SK-N-MC (cell line): ENCODE measurements around the gene RGL1.

Experiments used
- DNase-seq: peaks from one replicate; pipeline ENCODE4 v3.0.0-alpha.2; 2011; ENCODE audit warnings: low read depth, low spot score
- H3K27ac ChIP-seq: fragments of 200-600 bp; sonication (generic); 2 replicates; pipeline ENCODE4 v1.5.1; 2016; ENCODE audit warnings: mixed run types
- H3K36me3 ChIP-seq: fragments of 200-600 bp; sonication (generic); 2 replicates; pipeline ENCODE4 v1.6.1; 2017; ENCODE audit warnings: antibody characterized with exemption, low read length, mixed read lengths; ENCODE audit not compliant: insufficient read depth
- H3K4me3 ChIP-seq: fragments of 200-600 bp; sonication (generic); 2 replicates; pipeline ENCODE4 v1.5.1; 2016
- H3K9ac ChIP-seq: fragments of 200-600 bp; sonication (generic); 2 replicates; pipeline ENCODE4 v1.8.0; 2017; ENCODE audit warnings: mixed run types, mixed read lengths; ENCODE audit not compliant: insufficient read length
- H3K9me3 ChIP-seq: fragments of 200-600 bp; sonication (generic); 2 replicates; pipeline ENCODE4 v1.6.1; 2017; ENCODE audit warnings: low read depth, mild to moderate bottlenecking, antibody characterized with exemption, low read length, moderate library complexity, mixed read lengths
- EZH2 ChIP-seq: fragments of 200-600 bp; sonication (generic); IDR thresholded peaks from one replicate; pipeline ENCODE4 v1.6.1; 2017; ENCODE audit warnings: antibody characterized with exemption
- FOXP2 ChIP-seq: optimal IDR thresholded peaks from 2 replicates; pipeline ENCODE3; 2011; ENCODE audit warnings: mild to moderate bottlenecking, moderate library complexity; ENCODE audit not compliant: insufficient read depth; ENCODE audit errors: extremely low read length, control extremely low read depth
- POLR2AphosphoS5 ChIP-seq: IDR thresholded peaks from 2 replicates; pipeline ENCODE4 v1.6.1; 2012; ENCODE audit warnings: mild to moderate bottlenecking, low read depth, low read length, borderline replicate concordance

The RGL1 gene

DNA sequence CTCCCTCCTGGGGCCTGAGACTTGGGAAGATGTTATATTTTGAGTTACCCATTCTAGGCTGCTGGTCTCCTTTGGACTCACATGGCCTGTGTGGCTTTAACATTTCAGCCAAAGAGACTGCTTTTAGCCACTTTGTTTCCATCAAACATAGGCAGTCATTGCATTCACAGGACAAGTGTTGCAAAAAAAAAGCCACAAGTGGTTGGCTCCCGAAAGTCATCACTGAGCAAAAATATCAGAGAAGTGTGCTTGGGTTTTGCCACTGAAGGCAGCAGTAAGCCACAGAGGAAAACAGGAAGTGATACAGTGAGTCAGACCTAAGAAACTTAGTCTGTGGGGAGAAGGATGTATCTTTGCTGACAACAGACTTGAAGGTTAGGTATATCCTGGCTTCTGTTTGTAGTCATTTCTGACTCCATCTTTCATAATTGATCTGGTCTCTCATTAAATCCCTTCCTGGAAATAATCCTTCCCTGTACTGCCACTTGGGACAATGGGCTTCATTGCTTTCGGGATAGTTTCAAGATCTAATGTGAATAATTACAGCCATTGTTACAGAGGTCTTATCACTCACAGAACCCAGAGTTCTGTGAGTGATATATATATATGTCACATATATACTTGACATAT lies 151.8 kb downstream of the RGL1 start:
- no peak overlapping the region for H3K9ac ChIP-seq
- no peak for TF ChIP-seq POLR2AphosphoS5
- TF ChIP-seq FOXP2 = no peak
- no peak for TF ChIP-seq EZH2
- no peak overlapping the region for H3K27ac ChIP-seq
- H3K4me3 ChIP-seq = no peak overlapping the region
- H3K9me3 ChIP-seq = no peaks in the 10 kb centered on the region
- H3K36me3 ChIP-seq = peaks cover 41% of the 10 kb centered on the region
- no peak for DNase-seq

DNA sequence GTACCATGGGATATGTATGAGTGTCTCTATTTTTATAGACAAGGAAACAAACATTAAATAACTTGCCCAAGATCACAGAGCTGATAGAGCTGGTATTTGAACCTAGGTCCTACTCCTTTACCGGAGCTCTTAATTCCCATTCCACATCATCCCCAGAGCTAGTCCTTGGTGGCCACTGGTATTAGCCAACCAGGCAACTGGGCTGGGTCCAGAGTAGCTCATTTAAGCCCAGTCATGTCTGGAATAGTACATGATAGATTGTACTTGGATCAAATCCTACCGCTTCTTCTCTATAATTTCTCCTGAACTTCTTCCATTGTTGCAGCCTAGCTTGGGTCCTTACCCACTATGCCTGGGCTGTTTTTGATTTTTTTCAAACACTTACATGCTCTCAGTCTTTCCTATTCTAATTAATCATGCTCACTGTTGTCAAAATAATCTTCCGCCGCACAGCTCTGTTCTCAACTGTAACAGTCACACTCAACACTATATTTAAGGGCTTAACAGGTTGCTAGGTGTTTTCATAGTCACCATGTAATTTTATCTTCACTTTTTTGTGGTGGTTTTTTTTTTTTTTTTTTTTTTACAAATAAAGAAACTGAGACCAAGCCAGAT lies 152.4 kb downstream of the RGL1 start:
- no peak overlapping the region for H3K4me3 ChIP-seq
- H3K36me3 ChIP-seq = peaks cover 37% of the 10 kb centered on the region
- no peak for DNase-seq
- H3K9me3 ChIP-seq = no peaks in the 10 kb centered on the region
- TF ChIP-seq EZH2 = no peak
- TF ChIP-seq POLR2AphosphoS5 = no peak
- no peak for TF ChIP-seq FOXP2
- H3K27ac ChIP-seq = no peak overlapping the region
- no peak overlapping the region for H3K9ac ChIP-seq

DNA sequence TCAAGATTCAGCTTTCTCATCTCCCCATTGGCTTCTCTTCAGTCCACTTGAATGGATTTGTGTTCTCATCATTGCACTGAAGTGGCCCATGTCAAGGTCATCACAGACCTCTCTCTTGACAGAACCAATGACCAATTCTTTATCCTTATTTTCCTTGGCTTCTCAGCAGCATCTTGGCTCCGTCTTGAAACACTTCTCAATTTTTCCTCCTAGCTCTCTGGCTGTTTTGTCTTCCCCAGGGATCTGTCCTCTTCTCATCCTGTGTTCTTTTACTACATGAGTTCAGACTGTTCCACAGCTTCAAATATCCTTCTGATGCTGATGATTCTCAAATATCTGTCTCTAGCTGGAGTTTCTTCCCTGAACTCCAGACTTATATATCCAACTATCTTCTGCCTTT lies 154.0 kb downstream of the RGL1 start:
- DNase-seq = no peak
- Histone ChIP-seq H3K9ac (no peak overlapping the region), H3K4me3 (no peak overlapping the region), H3K27ac (no peak overlapping the region), H3K9me3 (no peaks in the 10 kb centered on the region), H3K36me3 (peaks cover 39% of the 10 kb centered on the region)
- TF ChIP-seq FOXP2 (no peak), EZH2 (no peak), POLR2AphosphoS5 (no peak)

DNA sequence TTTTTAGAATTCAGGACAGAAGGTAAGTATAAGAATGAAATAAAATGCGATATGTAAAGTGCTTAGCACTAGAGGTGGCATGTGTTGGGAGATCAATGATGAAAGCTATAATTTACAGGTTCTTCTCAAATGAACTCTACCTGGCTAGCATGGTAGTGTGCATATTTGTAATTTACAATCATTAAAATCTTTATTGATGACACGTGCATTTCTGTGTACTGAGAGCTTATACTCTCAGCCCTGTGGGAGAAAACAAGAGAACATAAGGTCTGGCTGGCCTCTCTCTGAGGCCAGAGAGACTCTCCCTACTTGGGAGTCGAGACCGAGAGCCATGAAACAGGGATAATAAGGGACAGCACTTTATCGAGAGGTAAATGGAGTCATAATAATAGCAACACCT lies 156.2 kb downstream of the RGL1 start:
- Histone ChIP-seq H3K4me3 (no peak overlapping the region), H3K27ac (no peak overlapping the region), H3K9ac (no peak overlapping the region), H3K36me3 (peaks cover 53% of the 10 kb centered on the region), H3K9me3 (no peaks in the 10 kb centered on the region)
- DNase-seq = no peak
- TF ChIP-seq EZH2 (no peak), FOXP2 (no peak)

DNA sequence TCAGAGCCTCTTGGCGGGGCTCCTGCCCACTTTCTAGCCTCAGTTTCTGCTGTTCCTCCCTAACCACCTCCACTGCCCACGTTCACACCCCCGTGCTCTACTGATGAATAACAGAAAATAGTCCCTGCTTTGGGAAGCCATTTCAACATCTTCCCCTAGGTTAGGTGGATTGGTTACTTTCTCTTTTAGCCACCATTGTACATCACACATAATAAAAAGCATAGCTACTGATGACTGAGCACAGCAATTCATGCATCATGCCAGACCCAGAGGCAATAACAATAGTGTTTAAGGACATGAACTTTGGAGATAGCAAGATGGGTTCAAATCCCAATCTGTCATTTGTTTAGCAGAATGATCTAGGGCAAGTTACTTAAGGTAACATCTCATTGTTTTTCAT lies 158.0 kb downstream of the RGL1 start:
- Histone ChIP-seq H3K27ac (no peak overlapping the region), H3K4me3 (no peak overlapping the region), H3K36me3 (peaks cover 62% of the 10 kb centered on the region), H3K9ac (no peak overlapping the region), H3K9me3 (no peaks in the 10 kb centered on the region)
- TF ChIP-seq EZH2 = no peak
- TF ChIP-seq FOXP2 = no peak
- no peak for TF ChIP-seq POLR2AphosphoS5
- DNase-seq = no peak

DNA sequence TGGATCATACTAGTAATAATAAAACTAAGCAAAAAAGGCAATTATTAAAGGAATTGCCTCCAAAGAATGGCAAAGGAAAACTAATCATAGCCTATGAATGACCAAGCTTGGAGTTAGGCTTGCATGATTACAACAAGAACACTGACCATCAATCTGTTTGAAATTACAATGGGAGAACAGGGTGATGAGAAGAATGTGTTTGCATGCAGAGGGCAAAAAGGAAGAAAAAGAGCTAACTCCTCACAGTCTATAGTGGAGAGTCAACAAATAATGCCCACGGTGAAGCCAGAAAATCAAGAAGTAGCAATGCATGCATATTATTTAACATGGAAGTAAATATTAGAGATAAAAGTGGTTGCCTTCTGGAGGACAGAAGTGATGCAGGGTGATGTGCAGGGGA lies 160.8 kb downstream of the RGL1 start:
- H3K9me3 ChIP-seq = no peaks in the 10 kb centered on the region
- H3K9ac ChIP-seq = no peak overlapping the region
- H3K27ac ChIP-seq = no peak overlapping the region
- TF ChIP-seq FOXP2 = no peak
- no peak for TF ChIP-seq POLR2AphosphoS5
- no peak for TF ChIP-seq EZH2
- no peak for DNase-seq
- peaks cover 79% of the 10 kb centered on the region for H3K36me3 ChIP-seq
- H3K4me3 ChIP-seq = no peak overlapping the region

DNA sequence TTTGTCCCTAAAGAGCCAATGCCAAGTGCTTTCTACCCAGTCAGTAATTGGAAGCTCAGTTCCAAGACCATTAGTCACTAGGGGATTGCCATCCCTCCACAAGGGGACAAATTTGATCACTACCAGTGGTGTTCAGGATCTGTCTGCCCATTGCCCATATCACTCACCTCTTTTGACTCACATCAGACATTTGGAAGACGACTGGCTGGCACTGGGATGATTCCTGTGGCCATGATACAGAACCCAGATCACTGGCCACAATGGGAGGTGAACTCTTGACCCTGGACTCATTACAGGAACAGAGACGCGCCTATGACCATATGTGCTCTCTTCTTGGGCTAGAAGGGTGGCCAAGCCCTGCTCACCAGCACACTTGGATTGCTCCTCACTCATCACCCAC lies 161.6 kb downstream of the RGL1 start:
- no peak for TF ChIP-seq POLR2AphosphoS5
- no peak for TF ChIP-seq FOXP2
- no peak for TF ChIP-seq EZH2
- Histone ChIP-seq H3K27ac (no peak overlapping the region), H3K9me3 (no peaks in the 10 kb centered on the region), H3K36me3 (peaks cover 74% of the 10 kb centered on the region), H3K4me3 (no peak overlapping the region), H3K9ac (no peak overlapping the region)
- no peak for DNase-seq

DNA sequence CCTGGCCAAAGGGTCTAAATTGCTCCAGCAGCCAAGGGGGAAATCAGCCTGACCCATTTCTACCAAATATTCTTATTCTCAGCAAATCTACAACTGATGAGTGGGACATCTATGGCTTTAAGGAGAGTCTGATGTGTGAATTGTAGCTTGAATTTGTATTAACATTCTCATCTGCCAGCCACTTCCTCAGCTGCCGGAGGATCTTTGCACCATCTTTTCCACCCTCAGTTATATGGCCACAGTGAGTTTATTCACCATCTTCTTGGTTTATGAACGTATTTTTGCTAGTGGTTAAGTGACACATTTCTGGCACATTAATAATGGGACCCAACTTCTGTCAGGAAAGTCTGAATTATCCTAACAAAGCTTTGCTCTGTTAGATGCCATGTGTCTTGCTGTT lies 163.0 kb downstream of the RGL1 start:
- H3K36me3 ChIP-seq = peaks cover 73% of the 10 kb centered on the region
- H3K4me3 ChIP-seq = no peak overlapping the region
- no peaks in the 10 kb centered on the region for H3K9me3 ChIP-seq
- no peak overlapping the region for H3K27ac ChIP-seq
- no peak for TF ChIP-seq POLR2AphosphoS5
- no peak for TF ChIP-seq FOXP2
- TF ChIP-seq EZH2 = no peak
- DNase-seq = no peak
- H3K9ac ChIP-seq = no peak overlapping the region

DNA sequence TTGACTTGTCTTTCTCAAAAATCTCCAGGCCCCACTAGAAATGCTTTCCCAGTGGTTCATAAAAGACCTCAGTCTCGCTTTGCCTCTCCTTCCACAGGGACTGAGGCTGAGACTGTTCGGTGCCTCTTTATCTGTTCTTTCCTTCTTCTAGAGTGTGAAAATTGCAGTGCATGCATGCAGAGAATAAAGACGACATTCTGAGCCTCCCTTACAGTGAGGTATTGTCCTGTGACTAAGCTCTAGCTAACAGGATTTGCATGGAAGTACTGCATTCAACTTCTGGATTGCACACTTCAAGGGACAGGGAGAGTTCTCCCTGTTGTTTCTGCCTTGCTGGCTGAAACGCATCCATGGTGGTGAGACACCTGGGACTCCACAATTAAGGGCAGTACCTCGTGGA lies 163.5 kb downstream of the RGL1 start:
- DNase-seq = no peak
- no peaks in the 10 kb centered on the region for H3K9me3 ChIP-seq
- H3K27ac ChIP-seq = no peak overlapping the region
- no peak overlapping the region for H3K9ac ChIP-seq
- no peak overlapping the region for H3K4me3 ChIP-seq
- TF ChIP-seq POLR2AphosphoS5 (no peak), FOXP2 (no peak), EZH2 (no peak)
- H3K36me3 ChIP-seq = peaks cover 73% of the 10 kb centered on the region
